Stomach (tissue), 9 donors: Measurements from ENCODE around the gene TRIM24. TPM values are rescaled to one million over a fixed set of nuclear protein-coding genes. Genes with fewer than 3 reads are reported as not detected.

ENCODE experiments used
- DNase-seq, 2 donors: peaks; one replicate each; pipeline versions ENCODE4 v3.0.0 to v3.0.0-alpha.2; 2013 to 2019
- H3K27ac ChIP-seq, 5 donors: fragments of 200-600 bp in 4 of 5; sonication (generic) in 4 of 5; one replicate each; pipeline ENCODE4 v1.5.1; 2013 to 2019; ENCODE audit warnings: mild to moderate bottlenecking in 1 of 5, moderate library complexity in 1 of 5
- H3K27me3 ChIP-seq, 3 donors: fragments of 200-600 bp; sonication (generic); one replicate each; pipeline ENCODE4 v1.5.1; 2017 to 2019; ENCODE audit warnings: mixed run types in 1 of 3
- H3K36me3 ChIP-seq, 4 donors: fragments of 200-600 bp; sonication (generic); 1 replicate in 3 of 4; 2 replicates in 1 of 4; pipeline ENCODE4 v1.5.1; 2016 to 2019
- H3K4me1 ChIP-seq, 4 donors: fragments of 200-600 bp; sonication (generic); one replicate each; pipeline ENCODE4 v1.5.1; 2016 to 2019
- H3K4me3 ChIP-seq, 4 donors: fragments of 200-600 bp; sonication (generic) in 3 of 4; one replicate each; pipeline ENCODE4 v1.5.1; 2016 to 2019; ENCODE audit warnings: mild to moderate bottlenecking in 1 of 4
- H3K9me3 ChIP-seq, 4 donors: fragments of 200-600 bp; sonication (generic); one replicate each; pipeline ENCODE4 v1.5.1; 2016 to 2019
- CTCF ChIP-seq, 7 experiments: fragments of 450-650 bp in 4 of 7; fragments of 200-600 bp in 3 of 7; sonication (generic) in 3 of 7; IDR thresholded peaks; one replicate each; pipeline ENCODE4 v1.5.1; 2016 to 2019; ENCODE audit warnings: antibody characterized with exemption in 7 of 7, control low read depth in 2 of 7, mild to moderate bottlenecking in 1 of 7
- EP300 ChIP-seq: sonication (generic); formaldehyde crosslinking; IDR thresholded peaks from one replicate; pipeline ENCODE4 v1.6.1; 2017; ENCODE audit warnings: antibody characterized with exemption
- POLR2A ChIP-seq, 4 donors: fragments of 450-650 bp; IDR thresholded peaks; one replicate each; pipeline ENCODE4 v1.6.1; 2016; ENCODE audit warnings: antibody characterized with exemption in 4 of 4, control low read depth in 2 of 4, mild to moderate bottlenecking in 1 of 4, moderate library complexity in 1 of 4
- POLR2AphosphoS5 ChIP-seq, 3 donors: sonication (generic); formaldehyde crosslinking; IDR thresholded peaks; one replicate each; pipeline ENCODE4 v1.6.1; 2016; ENCODE audit warnings: antibody characterized with exemption in 3 of 3
- WGBS, 5 donors: extraction: QIAGEN DNeasy Blood & Tissue Kit in 3 of 5; methylation state at CpG; one replicate each; pipeline versions ENCODE4 v1.1.5 to v1.1.7; 2013 to 2018; 5-methylcytosine and 5-hydroxymethylcytosine counted together
- intact Hi-C: fragments of 100-400 bp; cut with DNase I; formaldehyde crosslinking; loops from one replicate; pipeline ENCODE4 v1.15.1; 2023; ENCODE audit warnings: low total_unique reads
- polyA plus RNA-seq, 3 donors: library from polyadenylated mRNA; stranded (reverse); fragments of 200-250 nt; gene quantifications; one replicate each; pipeline ENCODE4 v1.2.3, GENCODE V29; 2013
- total RNA-seq, 5 donors: library from RNA; depleted of rRNA; stranded (reverse); fragments of >200 nt; gene quantifications; one replicate each; pipeline versions ENCODE4 v1.1.0 to v1.2.3, GENCODE V29; 2014 to 2016
- donor health status: healthy with polysubstance abuse.
- donor health status: Bipolar disorder and iron deficiency.
- donor health status: healthy.

The TRIM24 gene
- total and polyA plus RNA-seq, 8 donors, result 5.5 to 32.0 (median 11.9) TPM

GRCh38 chr7:138625849-138626230, 165.8 kb downstream of the TRIM24 start:
- DNase-seq, result peak in 1 of 2 donors; percentile 66
- intact Hi-C loops, result no loop called here

DNA sequence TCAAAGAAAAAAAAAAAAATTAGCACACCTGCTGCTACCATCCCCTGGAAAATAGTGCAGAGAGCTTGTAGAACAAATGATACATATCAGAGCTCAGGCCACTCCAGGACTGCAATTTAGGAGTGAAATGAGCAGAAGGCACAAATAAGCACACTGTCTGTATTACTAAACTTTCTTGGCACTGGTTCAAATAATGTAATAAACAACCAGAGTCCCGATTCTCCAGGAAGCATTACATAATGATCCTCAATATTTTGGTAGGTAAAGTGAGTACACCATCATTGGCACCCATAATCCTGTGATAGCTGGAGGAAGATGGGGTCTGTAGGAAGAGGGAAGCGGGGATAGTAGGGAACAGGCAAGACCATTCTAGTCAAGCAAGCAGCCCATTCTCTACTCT, 166.8 kb downstream of the TRIM24 start:
- intact Hi-C loops, result no loop called here
- Histone ChIP-seq H3K4me1 (peaks cover 0 to 10% (median 0%) of the 10 kb centered on the region in 4 donors), H3K27ac (no peak overlapping the region), H3K9me3 (no peaks in the 10 kb centered on the region), H3K4me3 (no peak overlapping the region), H3K27me3 (no peaks in the 10 kb centered on the region), H3K36me3 (no peaks in the 10 kb centered on the region)
- WGBS, 5 donors, result 58 to 69% (median 61%) methylated on average over 2 of the region's 2 CpGs
- DNase-seq, result no peak
- TF ChIP-seq POLR2A (IDR thresholded peaks at IDR 0.05) (no peak), EP300 (no peak), POLR2AphosphoS5 (IDR thresholded peaks at IDR 0.05) (no peak), CTCF (IDR thresholded peaks at IDR 0.05) (no peak)

More at GRCh38 chr7:138625849-138626230, 165.8 kb downstream of the TRIM24 start:
- H3K27ac ChIP-seq, result no peak overlapping the region
- 31 to 42% (median 39%) methylated on average over 5 of the region's 5 CpGs for WGBS, 5 donors
- H3K4me3 ChIP-seq, result no peak overlapping the region
- H3K36me3 ChIP-seq, result no peaks in the 10 kb centered on the region
- no peaks in the 10 kb centered on the region for H3K27me3 ChIP-seq
- TF ChIP-seq POLR2A (IDR thresholded peaks at IDR 0.05) (no peak), CTCF (IDR thresholded peaks at IDR 0.05) (no peak), EP300 (no peak), POLR2AphosphoS5 (IDR thresholded peaks at IDR 0.05) (no peak)
- peaks cover 0 to 10% (median 0%) of the 10 kb centered on the region in 4 donors for H3K4me1 ChIP-seq
- H3K9me3 ChIP-seq, result no peaks in the 10 kb centered on the region

GRCh38 chr7:138627361-138627760, 167.3 kb downstream of the TRIM24 start:
- Histone ChIP-seq H3K27ac (no peak overlapping the region), H3K36me3 (no peaks in the 10 kb centered on the region), H3K27me3 (no peaks in the 10 kb centered on the region), H3K9me3 (no peaks in the 10 kb centered on the region), H3K4me1 (peaks cover 0 to 10% (median 0%) of the 10 kb centered on the region in 4 donors), H3K4me3 (no peak overlapping the region)
- TF ChIP-seq EP300, result no peak
- no peak for TF ChIP-seq CTCF (IDR thresholded peaks at IDR 0.05)
- TF ChIP-seq POLR2A (IDR thresholded peaks at IDR 0.05), result no peak
- TF ChIP-seq POLR2AphosphoS5 (IDR thresholded peaks at IDR 0.05), result no peak
- DNase-seq, result no peak
- WGBS, 5 donors, result 71 to 86% (median 84%) methylated on average over 6 of the region's 6 CpGs
- intact Hi-C loops, result no loop called here

DNA sequence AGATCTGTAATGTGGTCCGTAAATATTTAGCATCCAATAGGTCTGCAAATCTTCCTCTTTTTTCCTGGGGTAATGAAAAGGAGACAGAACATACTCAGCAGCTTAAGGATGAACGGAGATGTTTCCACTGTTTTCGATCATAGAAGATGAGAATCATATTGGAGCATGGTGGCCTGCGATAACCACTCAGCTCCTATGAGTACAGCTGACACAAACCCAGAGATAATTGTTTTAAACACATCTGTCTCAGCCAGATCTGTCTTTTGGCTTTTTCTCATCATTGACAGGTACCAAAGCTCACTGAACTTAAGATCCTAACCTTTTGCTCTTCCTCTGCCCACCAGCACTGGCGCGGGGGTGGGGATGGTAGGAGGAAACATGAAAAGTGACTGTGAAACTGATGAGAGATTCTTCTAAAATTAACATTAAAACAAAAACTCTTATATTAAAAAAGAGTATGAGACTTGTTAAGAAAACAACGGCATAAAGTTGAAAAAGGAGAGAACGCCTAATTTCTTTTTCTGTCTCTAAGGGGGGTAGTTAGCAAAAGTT, 170.1 kb downstream of the TRIM24 start:
- no peaks in the 10 kb centered on the region for H3K27me3 ChIP-seq
- DNase-seq, result no peak
- no peak overlapping the region for H3K4me3 ChIP-seq
- H3K9me3 ChIP-seq, result no peaks in the 10 kb centered on the region
- intact Hi-C loops, result no loop called here
- H3K27ac ChIP-seq, result no peak overlapping the region
- H3K4me1 ChIP-seq, result peaks cover 0 to 6% (median 0%) of the 10 kb centered on the region in 4 donors
- TF ChIP-seq POLR2AphosphoS5 (IDR thresholded peaks at IDR 0.05) (no peak), CTCF (IDR thresholded peaks at IDR 0.05) (no peak), POLR2A (IDR thresholded peaks at IDR 0.05) (no peak), EP300 (no peak)
- WGBS, 5 donors, result 89 to 91% (median 91%) methylated on average over 8 of the region's 8 CpGs
- no peaks in the 10 kb centered on the region for H3K36me3 ChIP-seq
